Fibroblast of lung (primary cell): ENCODE measurements around the gene ZBTB26.

Experiments used
- EZH2 ChIP-seq: IDR thresholded peaks from 2 replicates; pipeline ENCODE4 v1.5.1; 2012; ENCODE audit warnings: low read length, control low read depth, mild to moderate bottlenecking; ENCODE audit errors: missing control alignments
- TF ChIP-seq, protein P1 (sequence below), 2 donors: IDR thresholded peaks in 1 of 2; conservative IDR thresholded peaks in 1 of 2; 1 replicate in 1 of 2; 2 replicates in 1 of 2; pipeline ENCODE4 v1.5.1; 2011 to 2012; ENCODE audit warnings: low read length in 2 of 2, control low read depth in 1 of 2, inconsistent platforms in 1 of 2, low read depth in 1 of 2, mild to moderate bottlenecking in 1 of 2

DNA sequence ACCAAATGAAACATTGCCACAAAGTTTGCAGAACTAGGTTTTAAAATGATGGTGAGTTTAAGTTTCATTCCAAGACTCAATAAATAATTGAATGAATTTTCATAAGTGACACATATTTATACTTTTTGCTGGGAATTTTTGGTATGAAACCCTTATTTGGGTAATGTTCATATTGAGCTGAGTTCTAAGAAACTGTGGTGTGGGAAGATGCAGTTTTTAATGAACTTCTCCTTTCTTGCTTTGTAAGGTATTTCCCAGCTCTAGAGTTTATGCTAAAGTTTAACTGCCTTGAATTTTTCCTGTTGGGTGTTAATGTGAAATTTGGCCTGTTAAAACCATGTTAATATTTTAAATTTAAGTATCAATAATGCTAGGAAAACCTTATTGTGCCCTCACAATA is 24.6 kb upstream of the ZBTB26 start:
- TF ChIP-seq, protein P1, sequence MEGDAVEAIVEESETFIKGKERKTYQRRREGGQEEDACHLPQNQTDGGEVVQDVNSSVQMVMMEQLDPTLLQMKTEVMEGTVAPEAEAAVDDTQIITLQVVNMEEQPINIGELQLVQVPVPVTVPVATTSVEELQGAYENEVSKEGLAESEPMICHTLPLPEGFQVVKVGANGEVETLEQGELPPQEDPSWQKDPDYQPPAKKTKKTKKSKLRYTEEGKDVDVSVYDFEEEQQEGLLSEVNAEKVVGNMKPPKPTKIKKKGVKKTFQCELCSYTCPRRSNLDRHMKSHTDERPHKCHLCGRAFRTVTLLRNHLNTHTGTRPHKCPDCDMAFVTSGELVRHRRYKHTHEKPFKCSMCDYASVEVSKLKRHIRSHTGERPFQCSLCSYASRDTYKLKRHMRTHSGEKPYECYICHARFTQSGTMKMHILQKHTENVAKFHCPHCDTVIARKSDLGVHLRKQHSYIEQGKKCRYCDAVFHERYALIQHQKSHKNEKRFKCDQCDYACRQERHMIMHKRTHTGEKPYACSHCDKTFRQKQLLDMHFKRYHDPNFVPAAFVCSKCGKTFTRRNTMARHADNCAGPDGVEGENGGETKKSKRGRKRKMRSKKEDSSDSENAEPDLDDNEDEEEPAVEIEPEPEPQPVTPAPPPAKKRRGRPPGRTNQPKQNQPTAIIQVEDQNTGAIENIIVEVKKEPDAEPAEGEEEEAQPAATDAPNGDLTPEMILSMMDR (conservative IDR thresholded peaks at IDR 0.05 in 1 of 2, IDR thresholded peaks at IDR 0.05 in 1 of 2; ENCODE audit: low read depth in 1 of 2, low read length in 2 of 2) = no peak
- no peak for TF ChIP-seq EZH2
